Common myeloid progenitor, CD34-positive (primary cell): Measurements from ENCODE around the gene APOBEC3G.

Source experiments
- CTCF ChIA-PET: fragments of 350-600 bp; sonication (Branson Sonifier 250); formaldehyde crosslinking; loops from one replicate; lab custom pipeline; 2021; ENCODE audit warnings: antibody characterized with exemption; lab: Charles Lee
- POLR2A ChIA-PET: fragments of 350-600 bp; sonication (Branson Sonifier 250); formaldehyde crosslinking; loops from one replicate; lab custom pipeline; 2021; ENCODE audit warnings: antibody characterized with exemption; lab: Charles Lee
- DNase-seq, 3 donors: peaks; one replicate each; pipeline versions ENCODE4 v3.0.0 to v3.0.0-alpha.2; 2013
- H3K27ac ChIP-seq, 2 experiments: 1 replicate in 1 of 2; 2 replicates in 1 of 2; pipeline ENCODE4 v1.7.0; 2013; ENCODE audit warnings: inconsistent platforms in 2 of 2, low read length in 2 of 2, mild to moderate bottlenecking in 2 of 2, low read depth in 1 of 2, moderate library complexity in 1 of 2; ENCODE audit not compliant: severe bottlenecking in 2 of 2, insufficient read depth in 1 of 2, poor library complexity in 1 of 2
- H3K27me3 ChIP-seq, 5 experiments: replicated peaks in 2 of 5; 1 replicate in 3 of 5; 2 replicates in 2 of 5; pipeline versions ENCODE4 v1.6.1 to v1.7.0; 2013; ENCODE audit warnings: low read length in 4 of 5, mild to moderate bottlenecking in 2 of 5, moderate library complexity in 2 of 5, inconsistent platforms in 1 of 5; ENCODE audit not compliant: insufficient read depth in 5 of 5, control insufficient read depth in 4 of 5
- H3K36me3 ChIP-seq, 4 experiments: 1 replicate in 2 of 4; 2 replicates in 2 of 4; pipeline versions ENCODE4 v1.6.1 to v1.7.0; 2013; ENCODE audit warnings: low read length in 3 of 4, control low read depth in 1 of 4, mild to moderate bottlenecking in 1 of 4; ENCODE audit not compliant: control insufficient read depth in 4 of 4, insufficient read depth in 4 of 4
- H3K4me1 ChIP-seq, 4 experiments: 1 replicate in 3 of 4; 2 replicates in 1 of 4; pipeline versions ENCODE4 v1.6.1 to v1.7.1; 2013; ENCODE audit warnings: low read length in 3 of 4, mild to moderate bottlenecking in 3 of 4, control low read depth in 1 of 4, inconsistent platforms in 1 of 4, moderate library complexity in 1 of 4; ENCODE audit not compliant: control insufficient read depth in 4 of 4, insufficient read depth in 4 of 4; ENCODE audit errors: control extremely low read depth in 1 of 4
- H3K4me3 ChIP-seq, 7 experiments: 1 replicate in 4 of 7; 2 replicates in 3 of 7; pipeline versions ENCODE4 v1.5.1 to v1.7.0; 2013; ENCODE audit warnings: mild to moderate bottlenecking in 7 of 7, low read length in 6 of 7, moderate library complexity in 6 of 7, inconsistent platforms in 2 of 7, low read depth in 2 of 7, control low read depth in 1 of 7; ENCODE audit not compliant: insufficient read depth in 4 of 7, control insufficient read depth in 1 of 7; ENCODE audit errors: extremely low read depth in 1 of 7
- H3K9me3 ChIP-seq, 5 experiments: 1 replicate in 4 of 5; 2 replicates in 1 of 5; pipeline versions ENCODE4 v1.6.1 to v1.7.1; 2013; ENCODE audit warnings: low read length in 4 of 5, mild to moderate bottlenecking in 2 of 5, inconsistent platforms in 1 of 5, low read depth in 1 of 5, moderate library complexity in 1 of 5; ENCODE audit not compliant: control insufficient read depth in 4 of 5, insufficient read depth in 2 of 5; ENCODE audit errors: control extremely low read depth in 1 of 5
- WGBS: methylation state at CpG from one replicate; pipeline ENCODE4 v1.1.5; 2013; ENCODE audit not compliant: insufficient coverage; 5-methylcytosine and 5-hydroxymethylcytosine counted together

APOBEC3G gene

GRCh38 chr22:39098576-39098975, 21.5 kb downstream of the APOBEC3G start:
- POLR2A ChIA-PET: no interaction called here

GRCh38 chr22:39101226-39101625, 24.2 kb downstream of the APOBEC3G start:
- ChIA-PET CTCF (no interaction called here), POLR2A (no interaction called here)
- WGBS: 93% methylated on average over 7 of the region's 13 CpGs
- DNase-seq: no peak
- Histone ChIP-seq H3K9me3 (no peaks in the 10 kb centered on the region), H3K27me3 (no peaks in the 10 kb centered on the region), H3K4me1 (peaks cover 0 to 15% (median 10%) of the 10 kb centered on the region in 4 experiments), H3K27ac (no peak overlapping the region), H3K4me3 (no peak overlapping the region), H3K36me3 (no peaks in the 10 kb centered on the region)

More at GRCh38 chr22:39098576-39098975, 21.5 kb downstream of the APOBEC3G start:
- H3K27me3 ChIP-seq: no peaks in the 10 kb centered on the region
- CTCF ChIA-PET: interaction anchor here (0.5 to 2.1 kb wide), 3 partner anchors 13 to 117 kb away, joined by 3 to 5 read pairs (median 3); partner anchors contain the start of gene APOBEC3B
- no peak overlapping the region for H3K27ac ChIP-seq
- no peaks in the 10 kb centered on the region for H3K9me3 ChIP-seq
- no peak for DNase-seq
- WGBS: 100% methylated on average over 7 of the region's 8 CpGs
- no peaks in the 10 kb centered on the region for H3K36me3 ChIP-seq
- H3K4me1 ChIP-seq: peaks cover 0 to 15% (median 10%) of the 10 kb centered on the region in 4 experiments
- no peak overlapping the region for H3K4me3 ChIP-seq

GRCh38 chr22:39103431-39103830, 26.4 kb downstream of the APOBEC3G start:
- Histone ChIP-seq H3K4me3 (no peak overlapping the region), H3K36me3 (no peaks in the 10 kb centered on the region), H3K27me3 (no peaks in the 10 kb centered on the region), H3K9me3 (no peaks in the 10 kb centered on the region), H3K27ac (no peak overlapping the region), H3K4me1 (no peaks in the 10 kb centered on the region)
- POLR2A ChIA-PET: no interaction called here
- CTCF ChIA-PET: no interaction called here
- no peak for DNase-seq
- WGBS: 93% methylated on average over 2 of the region's 2 CpGs

GRCh38 chr22:39106326-39106725, 29.3 kb downstream of the APOBEC3G start:
- no peak overlapping the region for H3K27ac ChIP-seq

GRCh38 chr22:39108487-39108886, 31.4 kb downstream of the APOBEC3G start:
- H3K36me3 ChIP-seq: no peaks in the 10 kb centered on the region
- H3K9me3 ChIP-seq: no peaks in the 10 kb centered on the region
- H3K27ac ChIP-seq: no peak overlapping the region
- POLR2A ChIA-PET: no interaction called here
- DNase-seq: no peak
- H3K4me3 ChIP-seq: no peak overlapping the region
- WGBS: 98% methylated on average over 4 of the region's 4 CpGs
- peaks cover 0 to 12% (median 7%) of the 10 kb centered on the region in 4 experiments for H3K4me1 ChIP-seq
- no peaks in the 10 kb centered on the region for H3K27me3 ChIP-seq
- CTCF ChIA-PET: interaction anchor here (0.9 to 1.2 kb wide), 2 partner anchors 65 to 102 kb away, joined by 3 read pairs; no protein-coding TSS in a partner anchor

More at GRCh38 chr22:39106326-39106725, 29.3 kb downstream of the APOBEC3G start:
- WGBS: 100% methylated on average over 2 of the region's 2 CpGs
- ChIA-PET CTCF (interaction anchor here (0.6 kb wide), 1 partner anchor 336 kb away, joined by 4 read pairs; no protein-coding TSS in a partner anchor), POLR2A (interaction anchor here (0.5 kb wide), 1 partner anchor 31 kb away, joined by 3 read pairs; no protein-coding TSS in a partner anchor)
- Histone ChIP-seq H3K4me1 (peaks cover 0 to 9% (median 7%) of the 10 kb centered on the region in 4 experiments), H3K36me3 (no peaks in the 10 kb centered on the region), H3K9me3 (no peaks in the 10 kb centered on the region), H3K4me3 (no peak overlapping the region), H3K27me3 (no peaks in the 10 kb centered on the region)
- no peak for DNase-seq

GRCh38 chr22:39109361-39109760, 32.3 kb downstream of the APOBEC3G start:
- no peaks in the 10 kb centered on the region for H3K27me3 ChIP-seq
- ChIA-PET CTCF (interaction anchor here (1.9 kb wide), 1 partner anchor 96 kb away, joined by 6 read pairs; no protein-coding TSS in a partner anchor), POLR2A (interaction anchor here (0.9 kb wide), 1 partner anchor 338 kb away, joined by 4 read pairs; no protein-coding TSS in a partner anchor)
- H3K4me3 ChIP-seq: no peak overlapping the region
- 14% methylated on average over 7 of the region's 9 CpGs for WGBS
- no peaks in the 10 kb centered on the region for H3K36me3 ChIP-seq
- H3K9me3 ChIP-seq: no peaks in the 10 kb centered on the region
- DNase-seq: peak in 2 of 3 donors; percentile 47 to 51
- H3K4me1 ChIP-seq: peaks cover 0 to 12% (median 7%) of the 10 kb centered on the region in 4 experiments
- H3K27ac ChIP-seq: no peak overlapping the region
